ENCODE data around the gene FKBP1A.

FKBP1A gene

GRCh38 chr20:1371202-1371782 lies 21.6 kb downstream of the FKBP1A start:
- Histone ChIP-seq H3K9me3 (ENCODE audit: control insufficient read depth, low read depth, low read length) (no peaks in the 10 kb centered on the region), H3K27ac (ENCODE audit: low read length) (no peak overlapping the region), H3K9ac (ENCODE audit: low read length) (no peak overlapping the region), H3K36me3 (ENCODE audit: control insufficient read depth, low read depth, low read length) (peaks cover 45% of the 10 kb centered on the region), H3K4me3 (ENCODE audit: low read length) (no peak overlapping the region), H3K4me1 (ENCODE audit: control insufficient read depth, low read depth, low read length) (no peaks in the 10 kb centered on the region), H3K27me3 (ENCODE audit: control insufficient read depth, insufficient read depth, low read length) (no peaks in the 10 kb centered on the region)

- no peaks in the 10 kb centered on the region for H3K27me3 ChIP-seq (ENCODE audit: control insufficient read depth, insufficient read depth, low read length)
- no peak overlapping the region for H3K9ac ChIP-seq (ENCODE audit: low read length)
- no peak overlapping the region for H3K4me3 ChIP-seq (ENCODE audit: low read length)
- no peaks in the 10 kb centered on the region for H3K9me3 ChIP-seq (ENCODE audit: control insufficient read depth, low read depth, low read length)
- no peak overlapping the region for H3K27ac ChIP-seq (ENCODE audit: low read length)
- peaks cover 45% of the 10 kb centered on the region for H3K36me3 ChIP-seq (ENCODE audit: control insufficient read depth, low read depth, low read length)
- H3K4me1 ChIP-seq (ENCODE audit: control insufficient read depth, low read depth, low read length), result no peaks in the 10 kb centered on the region
Measured at GRCh38 chr20:1370548-1371110, 22.2 kb downstream of the FKBP1A start.

- Histone ChIP-seq H3K9me3 (ENCODE audit: control insufficient read depth, low read depth, low read length) (no peaks in the 10 kb centered on the region), H3K9ac (ENCODE audit: low read length) (no peak overlapping the region), H3K4me1 (ENCODE audit: control insufficient read depth, low read depth, low read length) (no peaks in the 10 kb centered on the region), H3K27ac (ENCODE audit: low read length) (no peak overlapping the region), H3K4me3 (ENCODE audit: low read length) (no peak overlapping the region), H3K27me3 (ENCODE audit: control insufficient read depth, insufficient read depth, low read length) (no peaks in the 10 kb centered on the region), H3K36me3 (ENCODE audit: control insufficient read depth, low read depth, low read length) (peaks cover 43% of the 10 kb centered on the region)
Measured at GRCh38 chr20:1369970-1370369, 22.9 kb downstream of the FKBP1A start.

- no peaks in the 10 kb centered on the region for H3K27me3 ChIP-seq (ENCODE audit: control insufficient read depth, insufficient read depth, low read length)
- H3K4me1 ChIP-seq (ENCODE audit: control insufficient read depth, low read depth, low read length), result no peaks in the 10 kb centered on the region
- peaks cover 30% of the 10 kb centered on the region for H3K36me3 ChIP-seq (ENCODE audit: control insufficient read depth, low read depth, low read length)
- H3K4me3 ChIP-seq (ENCODE audit: low read length), result no peak overlapping the region
- no peak overlapping the region for H3K9ac ChIP-seq (ENCODE audit: low read length)
- no peak overlapping the region for H3K27ac ChIP-seq (ENCODE audit: low read length)
- no peaks in the 10 kb centered on the region for H3K9me3 ChIP-seq (ENCODE audit: control insufficient read depth, low read depth, low read length)
Measured at GRCh38 chr20:1368448-1369199, 24.2 kb downstream of the FKBP1A start.

- Histone ChIP-seq H3K9me3 (ENCODE audit: control insufficient read depth, low read depth, low read length) (no peaks in the 10 kb centered on the region), H3K36me3 (ENCODE audit: control insufficient read depth, low read depth, low read length) (peaks cover 22% of the 10 kb centered on the region), H3K27ac (ENCODE audit: low read length) (no peak overlapping the region), H3K4me1 (ENCODE audit: control insufficient read depth, low read depth, low read length) (no peaks in the 10 kb centered on the region), H3K27me3 (ENCODE audit: control insufficient read depth, insufficient read depth, low read length) (no peaks in the 10 kb centered on the region), H3K4me3 (ENCODE audit: low read length) (no peak overlapping the region), H3K9ac (ENCODE audit: low read length) (no peak overlapping the region)
Measured at GRCh38 chr20:1367479-1367878, 25.4 kb downstream of the FKBP1A start.

GRCh38 chr20:1364106-1364505 lies 28.7 kb downstream of the FKBP1A start:
- Histone ChIP-seq H3K4me3 (ENCODE audit: low read length) (no peak overlapping the region), H3K4me1 (ENCODE audit: control insufficient read depth, low read depth, low read length) (no peaks in the 10 kb centered on the region), H3K27ac (ENCODE audit: low read length) (no peak overlapping the region), H3K36me3 (ENCODE audit: control insufficient read depth, low read depth, low read length) (peaks cover 18% of the 10 kb centered on the region), H3K9me3 (ENCODE audit: control insufficient read depth, low read depth, low read length) (no peaks in the 10 kb centered on the region), H3K27me3 (ENCODE audit: control insufficient read depth, insufficient read depth, low read length) (no peaks in the 10 kb centered on the region), H3K9ac (ENCODE audit: low read length) (no peak overlapping the region)

GRCh38 chr20:1363522-1363921 lies 29.3 kb downstream of the FKBP1A start:
- Histone ChIP-seq H3K9ac (ENCODE audit: low read length) (no peak overlapping the region), H3K4me1 (ENCODE audit: control insufficient read depth, low read depth, low read length) (no peaks in the 10 kb centered on the region), H3K9me3 (ENCODE audit: control insufficient read depth, low read depth, low read length) (no peaks in the 10 kb centered on the region), H3K27ac (ENCODE audit: low read length) (no peak overlapping the region), H3K36me3 (ENCODE audit: control insufficient read depth, low read depth, low read length) (peaks cover 18% of the 10 kb centered on the region), H3K27me3 (ENCODE audit: control insufficient read depth, insufficient read depth, low read length) (no peaks in the 10 kb centered on the region), H3K4me3 (ENCODE audit: low read length) (no peak overlapping the region)

- Histone ChIP-seq H3K9ac (ENCODE audit: low read length) (no peak overlapping the region), H3K9me3 (ENCODE audit: control insufficient read depth, low read depth, low read length) (no peaks in the 10 kb centered on the region), H3K4me1 (ENCODE audit: control insufficient read depth, low read depth, low read length) (no peaks in the 10 kb centered on the region), H3K27ac (ENCODE audit: low read length) (no peak overlapping the region), H3K27me3 (ENCODE audit: control insufficient read depth, insufficient read depth, low read length) (no peaks in the 10 kb centered on the region), H3K36me3 (ENCODE audit: control insufficient read depth, low read depth, low read length) (peaks cover 18% of the 10 kb centered on the region), H3K4me3 (ENCODE audit: low read length) (no peak overlapping the region)
Measured at GRCh38 chr20:1362484-1362883, 30.4 kb downstream of the FKBP1A start.

GRCh38 chr20:1360094-1360846 lies 32.6 kb downstream of the FKBP1A start:
- H3K36me3 ChIP-seq (ENCODE audit: control insufficient read depth, low read depth, low read length), result peaks cover 19% of the 10 kb centered on the region
- no peak overlapping the region for H3K27ac ChIP-seq (ENCODE audit: low read length)
- H3K27me3 ChIP-seq (ENCODE audit: control insufficient read depth, insufficient read depth, low read length), result no peaks in the 10 kb centered on the region
- no peaks in the 10 kb centered on the region for H3K4me1 ChIP-seq (ENCODE audit: control insufficient read depth, low read depth, low read length)
- H3K4me3 ChIP-seq (ENCODE audit: low read length), result no peak overlapping the region
- H3K9me3 ChIP-seq (ENCODE audit: control insufficient read depth, low read depth, low read length), result no peaks in the 10 kb centered on the region
- H3K9ac ChIP-seq (ENCODE audit: low read length), result no peak overlapping the region

- H3K4me1 ChIP-seq (ENCODE audit: control insufficient read depth, low read depth, low read length), result no peaks in the 10 kb centered on the region
- H3K27ac ChIP-seq (ENCODE audit: low read length), result no peak overlapping the region
- H3K9me3 ChIP-seq (ENCODE audit: control insufficient read depth, low read depth, low read length), result no peaks in the 10 kb centered on the region
- H3K4me3 ChIP-seq (ENCODE audit: low read length), result no peak overlapping the region
- H3K36me3 ChIP-seq (ENCODE audit: control insufficient read depth, low read depth, low read length), result peaks cover 21% of the 10 kb centered on the region
- H3K9ac ChIP-seq (ENCODE audit: low read length), result no peak overlapping the region
- H3K27me3 ChIP-seq (ENCODE audit: control insufficient read depth, insufficient read depth, low read length), result no peaks in the 10 kb centered on the region
Measured at GRCh38 chr20:1357921-1358671, 34.8 kb downstream of the FKBP1A start.

- Histone ChIP-seq H3K4me1 (ENCODE audit: control insufficient read depth, low read depth, low read length) (no peaks in the 10 kb centered on the region), H3K9ac (ENCODE audit: low read length) (no peak overlapping the region), H3K9me3 (ENCODE audit: control insufficient read depth, low read depth, low read length) (no peaks in the 10 kb centered on the region)
Measured at GRCh38 chr20:1353956-1354355, 38.9 kb downstream of the FKBP1A start.

More at GRCh38 chr20:1353956-1354355, 38.9 kb downstream of the FKBP1A start:
- H3K27me3 ChIP-seq (ENCODE audit: control insufficient read depth, insufficient read depth, low read length), result no peaks in the 10 kb centered on the region
- peaks cover 2% of the 10 kb centered on the region for H3K36me3 ChIP-seq (ENCODE audit: control insufficient read depth, low read depth, low read length)
- no peak overlapping the region for H3K4me3 ChIP-seq (ENCODE audit: low read length)
- H3K27ac ChIP-seq (ENCODE audit: low read length), result no peak overlapping the region

All from iPS-18a (cell line).